ENCODE data around the gene USP14.

- TF ChIP-seq, protein P1, sequence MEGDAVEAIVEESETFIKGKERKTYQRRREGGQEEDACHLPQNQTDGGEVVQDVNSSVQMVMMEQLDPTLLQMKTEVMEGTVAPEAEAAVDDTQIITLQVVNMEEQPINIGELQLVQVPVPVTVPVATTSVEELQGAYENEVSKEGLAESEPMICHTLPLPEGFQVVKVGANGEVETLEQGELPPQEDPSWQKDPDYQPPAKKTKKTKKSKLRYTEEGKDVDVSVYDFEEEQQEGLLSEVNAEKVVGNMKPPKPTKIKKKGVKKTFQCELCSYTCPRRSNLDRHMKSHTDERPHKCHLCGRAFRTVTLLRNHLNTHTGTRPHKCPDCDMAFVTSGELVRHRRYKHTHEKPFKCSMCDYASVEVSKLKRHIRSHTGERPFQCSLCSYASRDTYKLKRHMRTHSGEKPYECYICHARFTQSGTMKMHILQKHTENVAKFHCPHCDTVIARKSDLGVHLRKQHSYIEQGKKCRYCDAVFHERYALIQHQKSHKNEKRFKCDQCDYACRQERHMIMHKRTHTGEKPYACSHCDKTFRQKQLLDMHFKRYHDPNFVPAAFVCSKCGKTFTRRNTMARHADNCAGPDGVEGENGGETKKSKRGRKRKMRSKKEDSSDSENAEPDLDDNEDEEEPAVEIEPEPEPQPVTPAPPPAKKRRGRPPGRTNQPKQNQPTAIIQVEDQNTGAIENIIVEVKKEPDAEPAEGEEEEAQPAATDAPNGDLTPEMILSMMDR (IDR thresholded peaks at IDR 0.05) = no peak
- TF ChIP-seq POLR2A (IDR thresholded peaks at IDR 0.05) = no peak
Observed at GRCh38 chr18:136433-136832, 21.9 kb upstream of the USP14 start.
